T-helper 2 cell treated with Interferon-gamma antibody and Interleukin-4, amounts not matched to agents 5 μg/mL and 100 μg/mL, for 36 hours (primary cell): ENCODE data around the gene TDRD3.

Experiments used
- DNase-seq: peaks from one replicate; pipeline ENCODE4 v3.0.0; 2021; ENCODE audit warnings: low spot score
- H3K27ac Mint-ChIP-seq: one replicate; pipeline ENCODE4 v1.8.0; 2021; ENCODE audit warnings: mild to moderate bottlenecking, mixed read lengths
- H3K27me3 Mint-ChIP-seq: one replicate; pipeline ENCODE4 v1.8.0; 2021; ENCODE audit warnings: low read depth, mixed read lengths
- H3K36me3 Mint-ChIP-seq: one replicate; pipeline ENCODE4 v1.8.0; 2021; ENCODE audit warnings: low read depth, mixed read lengths
- H3K4me1 Mint-ChIP-seq: one replicate; pipeline ENCODE4 v1.8.0; 2021; ENCODE audit warnings: low read depth, mixed read lengths
- H3K4me3 Mint-ChIP-seq: one replicate; pipeline ENCODE4 v1.8.0; 2022; ENCODE audit warnings: mild to moderate bottlenecking, moderate library complexity, mixed read lengths
- H3K9me3 Mint-ChIP-seq: one replicate; pipeline ENCODE4 v1.8.0; 2021; ENCODE audit warnings: mixed read lengths

The TDRD3 gene

DNA sequence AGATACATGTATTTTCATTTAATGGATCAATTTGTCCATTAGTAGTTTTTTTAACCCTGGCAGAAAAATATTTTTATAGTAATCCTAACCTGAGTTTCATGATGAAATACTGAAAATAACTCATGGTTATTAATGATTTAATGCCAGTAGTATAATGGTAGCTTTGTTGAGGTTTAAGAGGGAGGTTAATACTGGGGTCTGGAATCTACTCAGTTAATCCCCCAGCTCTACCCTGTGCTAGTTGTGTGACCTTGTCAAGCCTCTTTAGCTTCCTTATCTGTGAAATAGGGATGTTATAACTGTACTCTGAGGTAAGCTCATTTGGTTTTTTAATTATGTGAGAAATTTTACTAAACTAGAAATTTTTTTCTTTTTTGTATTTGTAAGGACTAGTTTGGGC lies 122.5 kb downstream of the TDRD3 start:
- Mint-ChIP-seq H3K27me3 (no peaks in the 10 kb centered on the region), H3K4me1 (no peaks in the 10 kb centered on the region), H3K9me3 (no peaks in the 10 kb centered on the region), H3K27ac (no peak overlapping the region), H3K4me3 (no peak overlapping the region), H3K36me3 (peaks cover 3% of the 10 kb centered on the region)
- no peak for DNase-seq

DNA sequence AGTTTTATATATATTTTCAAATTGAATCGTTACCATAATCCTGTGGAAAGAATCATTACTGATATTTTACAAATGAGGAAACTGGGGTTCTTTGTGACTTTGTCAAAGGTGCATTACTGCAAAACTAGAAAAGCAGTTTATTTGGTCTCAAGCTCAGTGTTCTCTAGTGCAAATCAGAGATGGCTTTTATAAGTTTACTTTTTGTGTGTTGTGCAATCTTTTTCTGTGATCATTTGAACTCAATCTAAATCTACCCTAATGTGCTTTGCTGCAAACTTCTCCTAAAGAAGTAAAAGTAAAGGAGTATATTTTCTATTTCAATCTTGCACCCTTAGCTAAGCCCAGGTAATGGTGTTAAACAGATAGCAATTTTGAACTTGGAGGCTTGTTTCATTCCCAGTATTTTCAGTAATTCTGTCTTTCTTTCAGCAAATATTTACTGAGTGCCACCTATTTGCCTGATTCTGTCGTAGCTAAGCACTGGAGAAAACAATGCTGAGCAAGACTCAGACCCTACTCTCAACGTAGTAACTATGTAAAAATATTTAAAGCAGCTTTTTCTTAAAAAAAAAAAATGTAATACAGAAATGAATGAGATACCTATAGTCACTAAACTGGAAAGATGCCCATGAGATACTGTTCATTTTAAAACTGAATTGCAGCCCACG lies 124.0 kb downstream of the TDRD3 start:
- H3K4me1 Mint-ChIP-seq: no peaks in the 10 kb centered on the region
- H3K9me3 Mint-ChIP-seq: no peaks in the 10 kb centered on the region
- H3K4me3 Mint-ChIP-seq: no peak overlapping the region
- H3K36me3 Mint-ChIP-seq: no peaks in the 10 kb centered on the region
- H3K27me3 Mint-ChIP-seq: no peaks in the 10 kb centered on the region
- no peak overlapping the region for H3K27ac Mint-ChIP-seq
- DNase-seq: no peak

DNA sequence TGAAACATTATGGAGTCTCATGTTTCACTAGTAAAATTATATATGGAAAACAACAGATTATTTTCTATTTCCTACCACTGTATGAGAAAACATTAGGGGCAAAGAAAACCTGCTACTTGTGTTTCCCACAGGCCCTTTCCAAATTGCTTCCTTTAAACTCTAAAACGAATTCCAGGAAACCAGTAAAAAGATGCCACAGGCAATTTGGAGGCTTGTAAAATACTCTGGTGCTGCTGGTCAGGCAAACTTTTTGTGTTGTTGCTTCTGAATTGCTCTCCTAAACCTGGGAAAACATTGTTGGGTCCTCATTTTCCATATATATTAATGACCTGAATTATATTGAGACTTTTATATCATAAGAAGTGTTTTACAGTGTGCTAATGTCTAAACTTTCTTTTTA lies 141.5 kb downstream of the TDRD3 start:
- no peak for DNase-seq
- Mint-ChIP-seq H3K4me1 (no peaks in the 10 kb centered on the region), H3K9me3 (no peaks in the 10 kb centered on the region)

DNA sequence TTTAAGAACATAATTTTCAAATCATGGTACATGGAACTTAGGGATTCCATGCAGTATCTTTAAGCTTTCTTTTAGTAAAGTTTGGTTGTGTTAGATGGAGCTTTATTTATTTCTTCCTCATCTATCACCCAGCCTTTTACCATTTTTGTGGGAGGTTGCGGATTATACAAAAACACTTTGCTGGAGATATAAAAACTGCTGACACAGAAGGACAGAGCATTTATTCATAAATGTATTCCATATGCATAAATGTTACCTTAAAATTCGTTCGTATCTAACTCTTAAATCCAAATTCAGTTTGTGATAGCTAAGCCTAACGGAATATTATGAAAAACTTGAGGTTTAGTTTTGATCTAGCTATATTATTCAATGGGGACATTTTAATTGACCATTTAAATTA lies 143.3 kb downstream of the TDRD3 start:
- H3K27ac Mint-ChIP-seq: no peak overlapping the region
- H3K36me3 Mint-ChIP-seq: peaks cover 1% of the 10 kb centered on the region
- H3K27me3 Mint-ChIP-seq: no peaks in the 10 kb centered on the region
- H3K4me1 Mint-ChIP-seq: no peaks in the 10 kb centered on the region
- no peak overlapping the region for H3K4me3 Mint-ChIP-seq
- DNase-seq: no peak
- no peaks in the 10 kb centered on the region for H3K9me3 Mint-ChIP-seq

More for the DNA sequence above, 141.5 kb downstream of the TDRD3 start:
- no peak overlapping the region for H3K27ac Mint-ChIP-seq
- no peak overlapping the region for H3K4me3 Mint-ChIP-seq
- peaks cover 1% of the 10 kb centered on the region for H3K36me3 Mint-ChIP-seq
- no peaks in the 10 kb centered on the region for H3K27me3 Mint-ChIP-seq

DNA sequence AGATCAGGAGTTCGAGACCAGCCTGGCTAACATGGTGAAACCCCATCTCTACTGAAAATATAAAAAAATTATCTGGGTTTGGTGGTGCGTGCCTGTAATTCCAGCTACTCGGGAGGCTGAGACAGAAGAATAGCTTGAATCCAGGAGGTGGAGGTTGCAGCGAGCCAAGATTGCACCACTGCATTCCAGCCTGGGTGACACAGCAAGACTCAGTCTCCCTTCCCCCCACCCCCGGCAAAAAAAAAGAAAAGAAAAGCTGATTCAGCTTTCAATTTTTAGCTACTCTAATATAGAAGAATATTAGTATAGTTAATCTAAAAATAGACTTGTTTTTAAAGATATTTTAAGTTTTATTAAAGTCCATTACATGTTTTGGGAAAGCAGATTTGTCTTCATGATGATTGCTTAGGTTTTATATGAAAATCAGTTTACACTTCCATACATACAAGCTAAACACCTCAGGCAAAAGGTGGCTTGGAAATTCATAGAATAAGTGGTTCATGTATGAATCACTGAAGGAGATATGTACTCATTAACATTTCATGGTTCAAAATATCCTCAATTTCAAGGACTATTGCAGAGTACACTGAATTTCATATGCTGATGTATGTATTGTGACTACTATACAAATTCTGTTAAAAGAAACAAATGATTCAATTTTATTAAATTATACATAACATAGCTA lies 165.2 kb downstream of the TDRD3 start:
- Mint-ChIP-seq H3K9me3 (no peaks in the 10 kb centered on the region), H3K27ac (no peak overlapping the region), H3K36me3 (no peaks in the 10 kb centered on the region), H3K4me1 (no peaks in the 10 kb centered on the region), H3K4me3 (no peak overlapping the region), H3K27me3 (no peaks in the 10 kb centered on the region)
- DNase-seq: no peak

DNA sequence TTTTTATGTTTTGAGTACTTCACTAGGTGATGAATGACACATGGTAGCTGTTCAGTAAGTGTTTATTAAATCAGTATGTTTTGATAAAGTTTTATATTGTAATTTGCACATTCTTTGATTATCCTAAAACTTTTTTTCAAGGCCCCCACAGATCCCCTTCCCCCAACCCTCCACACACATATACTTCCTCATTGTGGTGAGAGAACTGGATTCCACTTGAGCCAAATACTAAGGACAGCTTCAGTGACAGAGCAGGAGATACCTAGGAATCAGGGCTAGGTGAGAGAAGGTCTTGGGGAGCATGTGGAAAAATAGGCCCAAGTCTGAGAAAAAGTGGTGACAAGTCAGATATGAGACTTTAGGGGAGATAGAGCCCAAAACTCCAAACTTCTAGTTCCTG lies 174.6 kb downstream of the TDRD3 start:
- Mint-ChIP-seq H3K36me3 (peaks cover 11% of the 10 kb centered on the region), H3K27me3 (no peaks in the 10 kb centered on the region), H3K27ac (no peak overlapping the region), H3K4me3 (no peak overlapping the region), H3K9me3 (peaks cover 4% of the 10 kb centered on the region), H3K4me1 (no peaks in the 10 kb centered on the region)
- no peak for DNase-seq

DNA sequence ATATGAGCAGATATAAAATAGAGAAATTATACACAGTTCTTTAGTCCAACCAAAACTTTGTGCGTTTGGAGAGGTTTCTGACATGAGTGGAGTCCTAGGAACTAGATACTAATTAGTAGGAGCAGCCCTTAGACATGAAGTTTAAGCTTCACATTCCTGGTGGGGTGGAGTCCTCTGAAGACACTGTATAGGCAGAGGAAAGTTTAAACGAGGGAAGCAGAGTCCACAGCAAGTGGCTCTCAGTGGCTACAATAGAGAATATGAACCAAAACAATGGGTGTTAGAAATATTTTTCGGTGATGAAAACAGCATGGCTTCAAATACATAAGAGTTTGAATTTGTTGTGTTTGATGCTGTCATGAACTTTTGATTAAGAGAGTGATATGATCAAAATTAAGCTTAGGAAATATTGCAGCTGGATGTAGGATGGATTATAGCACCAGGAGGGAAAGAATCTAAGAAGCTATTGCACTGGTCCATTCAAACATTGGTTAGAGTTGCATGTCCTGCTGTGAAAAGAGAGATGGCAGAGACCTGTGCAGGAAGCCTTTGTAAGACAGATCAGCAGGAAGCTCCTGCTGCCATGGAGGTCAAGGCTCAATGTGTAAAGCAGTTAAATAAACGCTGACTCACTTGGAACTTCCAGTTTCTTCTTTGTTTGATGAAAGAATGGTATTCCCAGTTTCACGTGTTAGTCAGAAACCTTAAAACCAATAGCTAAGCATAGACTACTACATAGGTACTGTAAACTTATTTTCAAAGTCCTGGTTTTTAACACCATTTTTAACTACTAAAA lies 175.2 kb downstream of the TDRD3 start:
- no peak for DNase-seq
- Mint-ChIP-seq H3K9me3 (peaks cover 4% of the 10 kb centered on the region), H3K27ac (no peak overlapping the region), H3K4me1 (no peaks in the 10 kb centered on the region), H3K36me3 (peaks cover 11% of the 10 kb centered on the region), H3K27me3 (no peaks in the 10 kb centered on the region), H3K4me3 (no peak overlapping the region)

DNA sequence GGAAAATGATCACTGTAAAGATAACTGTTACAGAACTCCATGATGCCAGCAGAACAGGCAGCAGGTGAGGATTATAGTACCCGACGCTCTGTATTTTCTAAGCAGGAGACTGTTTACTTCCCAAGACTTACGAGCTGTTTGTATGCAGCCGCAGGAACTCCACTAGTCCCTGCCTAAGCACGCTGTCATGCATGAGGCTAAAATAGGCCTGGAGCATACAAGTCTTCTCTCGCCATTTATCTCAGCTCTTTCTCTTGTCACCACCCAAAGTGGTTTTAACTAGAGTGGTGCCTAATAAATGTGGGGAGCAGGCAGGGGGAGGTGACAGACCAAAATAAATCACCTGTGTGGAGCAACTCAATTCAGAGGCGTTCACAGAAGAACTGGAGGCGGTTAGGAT lies 175.8 kb downstream of the TDRD3 start:
- H3K36me3 Mint-ChIP-seq: peaks cover 11% of the 10 kb centered on the region

DNA sequence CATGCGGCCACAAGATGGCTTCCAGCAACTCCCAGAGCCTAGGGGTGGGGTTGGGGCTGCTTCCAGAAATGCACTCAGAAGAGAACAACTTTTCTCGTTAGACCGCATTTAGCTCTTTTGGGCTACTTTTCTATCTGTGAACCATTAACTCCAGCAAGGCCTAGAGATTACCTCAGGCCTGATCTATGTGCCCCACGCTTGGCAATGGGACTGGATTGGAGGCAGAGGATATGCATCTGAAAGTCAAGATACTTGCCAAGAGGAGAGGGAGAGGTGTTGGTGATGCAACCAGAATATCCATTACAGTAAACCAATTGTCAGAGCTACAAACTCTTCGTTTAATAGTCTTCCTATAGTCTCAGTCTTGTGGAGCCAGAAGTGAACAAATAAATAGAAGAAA lies 177.7 kb downstream of the TDRD3 start:
- Mint-ChIP-seq H3K27me3 (no peaks in the 10 kb centered on the region), H3K4me1 (no peaks in the 10 kb centered on the region), H3K27ac (no peak overlapping the region), H3K4me3 (no peak overlapping the region), H3K36me3 (no peaks in the 10 kb centered on the region), H3K9me3 (no peaks in the 10 kb centered on the region)
- no peak for DNase-seq

More for the DNA sequence above, 175.8 kb downstream of the TDRD3 start:
- DNase-seq: no peak
- no peak overlapping the region for H3K27ac Mint-ChIP-seq
- H3K9me3 Mint-ChIP-seq: peaks cover 4% of the 10 kb centered on the region
- no peaks in the 10 kb centered on the region for H3K4me1 Mint-ChIP-seq
- H3K4me3 Mint-ChIP-seq: no peak overlapping the region
- H3K27me3 Mint-ChIP-seq: no peaks in the 10 kb centered on the region

DNA sequence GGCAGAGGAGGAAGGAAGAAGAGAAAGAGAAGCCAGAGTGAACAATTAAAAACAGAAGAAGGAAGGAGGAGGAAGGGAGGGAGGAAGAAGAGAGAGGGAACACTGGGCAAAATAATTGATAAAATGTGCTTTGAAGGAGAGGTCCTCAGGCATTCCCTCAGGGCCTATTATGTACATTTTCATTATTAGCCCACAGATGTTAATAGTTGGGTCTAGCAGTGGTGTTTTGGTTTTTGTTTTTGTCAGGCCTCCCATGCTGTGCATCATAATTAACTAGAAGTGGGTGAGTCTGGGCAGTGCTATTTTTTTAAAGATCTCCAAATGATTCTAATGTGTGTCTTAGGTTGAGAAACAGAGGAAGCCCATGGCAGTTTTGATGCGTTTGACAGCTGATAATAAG lies 178.1 kb downstream of the TDRD3 start:
- no peaks in the 10 kb centered on the region for H3K9me3 Mint-ChIP-seq
- no peaks in the 10 kb centered on the region for H3K27me3 Mint-ChIP-seq
- no peak overlapping the region for H3K27ac Mint-ChIP-seq
- H3K4me1 Mint-ChIP-seq: no peaks in the 10 kb centered on the region
- no peak for DNase-seq
- no peak overlapping the region for H3K4me3 Mint-ChIP-seq
- H3K36me3 Mint-ChIP-seq: no peaks in the 10 kb centered on the region

DNA sequence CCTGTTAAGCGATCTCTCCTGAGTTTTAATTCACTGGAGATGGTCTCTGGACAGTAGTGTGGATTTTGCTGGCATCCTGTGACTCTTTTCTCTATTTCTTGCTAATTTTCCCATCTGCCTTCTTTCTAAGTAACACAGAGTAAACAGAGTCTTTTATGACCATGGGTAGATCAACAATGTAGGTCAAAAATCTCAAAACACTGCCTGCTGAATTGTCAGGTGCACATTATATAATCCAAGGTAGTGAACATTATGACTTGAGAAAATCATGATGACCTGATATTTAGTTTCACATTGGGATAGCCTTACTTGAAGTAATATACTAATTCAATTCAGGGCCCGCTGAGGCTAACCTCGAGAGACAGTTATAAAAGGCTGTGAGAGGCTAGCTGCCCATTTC lies 180.7 kb downstream of the TDRD3 start:
- Mint-ChIP-seq H3K4me1 (no peaks in the 10 kb centered on the region), H3K27ac (no peak overlapping the region), H3K27me3 (no peaks in the 10 kb centered on the region), H3K36me3 (no peaks in the 10 kb centered on the region), H3K4me3 (no peak overlapping the region), H3K9me3 (no peaks in the 10 kb centered on the region)
- DNase-seq: no peak

DNA sequence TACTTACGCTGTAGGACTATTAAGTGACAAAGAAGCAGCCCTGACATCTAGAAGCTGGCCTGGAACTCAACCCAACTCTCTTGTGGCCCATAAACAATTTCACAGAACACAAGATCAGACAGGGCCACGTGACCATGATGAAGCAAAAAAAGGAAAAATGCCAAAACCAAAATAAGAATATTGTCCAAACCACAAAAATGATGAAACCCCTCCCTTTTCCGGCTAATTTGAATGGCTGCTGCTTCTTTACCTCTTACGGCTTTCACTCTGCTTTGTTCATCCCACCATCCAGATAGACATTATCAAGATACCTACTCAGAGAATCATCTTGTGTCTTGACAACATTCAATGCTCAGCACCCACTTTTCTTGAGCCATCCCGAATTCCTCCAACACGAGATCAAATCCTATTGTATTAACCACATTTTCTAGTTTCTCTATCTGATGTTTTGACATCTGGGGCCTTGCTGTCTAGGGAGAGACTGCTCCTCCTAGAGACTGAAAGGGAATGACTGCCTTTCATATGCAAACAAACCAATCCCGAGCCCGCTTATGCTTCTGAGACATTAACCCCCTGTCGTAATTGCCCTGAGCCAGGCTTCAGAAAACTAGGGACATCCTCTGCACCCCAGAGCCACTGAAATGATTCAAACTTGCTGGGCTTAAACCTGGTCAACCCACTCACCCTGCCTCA lies 186.3 kb downstream of the TDRD3 start:
- no peak for DNase-seq
- no peaks in the 10 kb centered on the region for H3K27me3 Mint-ChIP-seq
- no peaks in the 10 kb centered on the region for H3K36me3 Mint-ChIP-seq
- no peak overlapping the region for H3K4me3 Mint-ChIP-seq
- H3K27ac Mint-ChIP-seq: no peak overlapping the region
- H3K4me1 Mint-ChIP-seq: no peaks in the 10 kb centered on the region
- peaks cover 15% of the 10 kb centered on the region for H3K9me3 Mint-ChIP-seq

DNA sequence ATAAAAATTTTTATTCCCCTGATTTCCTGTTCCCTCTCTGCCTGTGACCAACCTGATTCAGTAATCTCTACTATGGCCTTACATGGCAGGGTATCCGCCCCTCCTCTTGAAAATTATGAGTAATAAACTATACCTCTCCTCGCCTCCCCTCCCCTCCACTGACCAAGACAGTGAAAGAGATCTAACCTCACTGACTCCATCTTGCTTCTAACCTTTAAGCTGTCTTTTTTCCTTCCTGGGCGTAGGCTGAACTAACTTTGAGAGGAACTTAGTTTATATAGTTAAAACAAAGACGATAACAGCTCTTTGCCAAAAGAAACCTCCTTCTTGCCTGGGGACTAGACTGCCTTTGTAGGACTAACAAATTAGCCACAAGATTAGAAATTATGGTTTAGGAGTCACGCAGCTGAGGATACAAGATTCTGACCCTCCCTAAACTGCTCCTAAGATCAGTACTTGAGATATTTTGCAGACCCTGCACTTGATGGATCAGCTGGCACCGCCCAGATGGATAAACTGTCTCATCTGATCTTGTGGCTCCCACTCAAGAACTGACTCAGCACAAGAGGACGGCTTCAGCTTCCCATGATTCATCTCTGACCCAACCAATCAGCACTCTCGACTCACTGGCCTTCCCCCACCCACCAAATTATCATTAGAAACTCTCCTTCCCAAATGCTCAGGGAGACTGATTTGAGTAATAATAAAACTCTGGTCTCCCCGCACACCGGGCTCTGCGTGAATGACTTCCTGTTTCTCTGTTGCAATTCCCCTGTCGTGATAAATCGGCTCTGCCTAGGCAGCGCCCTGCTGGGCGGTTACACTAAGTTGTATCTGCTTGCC lies 187.1 kb downstream of the TDRD3 start:
- H3K36me3 Mint-ChIP-seq: no peaks in the 10 kb centered on the region
- H3K4me1 Mint-ChIP-seq: no peaks in the 10 kb centered on the region
- no peak overlapping the region for H3K27ac Mint-ChIP-seq
- no peak overlapping the region for H3K4me3 Mint-ChIP-seq
- no peaks in the 10 kb centered on the region for H3K27me3 Mint-ChIP-seq
- peaks cover 15% of the 10 kb centered on the region for H3K9me3 Mint-ChIP-seq
- peak; percentile 10 for DNase-seq
